Mesenchymal stem cell (in vitro differentiated cells and primary cell): Measurements from ENCODE around the gene ENPP7.

ENCODE experiments used
- DNase-seq: peaks from one replicate; pipeline ENCODE4 v3.0.0-alpha.2; 2013
- H2AFZ ChIP-seq: one replicate; pipeline ENCODE4 v1.6.1; 2013; ENCODE audit warnings: low read depth, mild to moderate bottlenecking, control low read depth, inconsistent platforms, low read length, moderate library complexity
- H2AK5ac ChIP-seq: 2 replicates; pipeline ENCODE4 v1.6.1; 2013; ENCODE audit warnings: low read length, moderate library complexity, mild to moderate bottlenecking, inconsistent platforms; ENCODE audit not compliant: severe bottlenecking
- H2BK120ac ChIP-seq: one replicate; pipeline ENCODE4 v1.6.1; 2013; ENCODE audit warnings: low read depth, mild to moderate bottlenecking, inconsistent platforms, low read length, moderate library complexity
- H2BK12ac ChIP-seq, 2 experiments: one replicate each; pipeline ENCODE4 v1.6.1; 2013; ENCODE audit warnings: inconsistent platforms in 2 of 2, low read length in 2 of 2, mild to moderate bottlenecking in 2 of 2, moderate library complexity in 2 of 2, control low read depth in 1 of 2
- H2BK15ac ChIP-seq: one replicate; pipeline ENCODE4 v1.6.1; 2013; ENCODE audit warnings: mild to moderate bottlenecking, low read depth, inconsistent platforms; ENCODE audit not compliant: poor library complexity, severe bottlenecking
- H2BK5ac ChIP-seq: 2 replicates; pipeline ENCODE4 v1.6.1; 2013; ENCODE audit warnings: low read depth, mild to moderate bottlenecking, low read length, control low read depth, inconsistent platforms; ENCODE audit not compliant: poor library complexity, severe bottlenecking
- H3K14ac ChIP-seq, 2 experiments: one replicate each; pipeline ENCODE4 v1.6.1; 2013; ENCODE audit warnings: inconsistent platforms in 2 of 2, low read length in 2 of 2, control low read depth in 1 of 2, mild to moderate bottlenecking in 1 of 2, moderate library complexity in 1 of 2
- H3K18ac ChIP-seq, 2 experiments: one replicate each; pipeline ENCODE4 v1.6.1; 2013; ENCODE audit warnings: inconsistent platforms in 2 of 2, low read length in 2 of 2, control low read depth in 1 of 2, low read depth in 1 of 2, mild to moderate bottlenecking in 1 of 2
- H3K23ac ChIP-seq, 2 experiments: one replicate each; pipeline ENCODE4 v1.6.1; 2013; ENCODE audit warnings: inconsistent platforms in 2 of 2, low read length in 2 of 2, mild to moderate bottlenecking in 2 of 2, moderate library complexity in 2 of 2, control low read depth in 1 of 2
- H3K27ac ChIP-seq: 2 replicates; pipeline ENCODE4 v1.5.1; 2013; ENCODE audit warnings: mild to moderate bottlenecking, moderate library complexity, low read length, control low read depth, inconsistent platforms; ENCODE audit not compliant: poor library complexity, severe bottlenecking
- H3K27me3 ChIP-seq, 2 experiments: 2 replicates each; pipeline versions ENCODE4 v1.6.1 to v1.7.0; 2013; ENCODE audit warnings: low read length in 2 of 2, mild to moderate bottlenecking in 2 of 2, moderate library complexity in 2 of 2, control low read depth in 1 of 2, inconsistent platforms in 1 of 2; ENCODE audit not compliant: control insufficient read depth in 1 of 2, insufficient read depth in 1 of 2
- H3K36me3 ChIP-seq, 2 experiments: 2 replicates each; pipeline versions ENCODE4 v1.6.1 to v1.7.0; 2013; ENCODE audit warnings: low read length in 2 of 2, control low read depth in 1 of 2, inconsistent platforms in 1 of 2, low read depth in 1 of 2, mild to moderate bottlenecking in 1 of 2; ENCODE audit not compliant: insufficient read depth in 2 of 2, control insufficient read depth in 1 of 2
- H3K4ac ChIP-seq, 2 experiments: one replicate each; pipeline ENCODE4 v1.6.1; 2013; ENCODE audit warnings: inconsistent platforms in 2 of 2, low read length in 2 of 2, mild to moderate bottlenecking in 2 of 2, moderate library complexity in 2 of 2, control low read depth in 1 of 2, low read depth in 1 of 2
- H3K4me1 ChIP-seq: 2 replicates; pipeline ENCODE4 v1.6.1; 2013; ENCODE audit warnings: low read depth, low read length, control low read depth; ENCODE audit not compliant: control insufficient read depth, insufficient read depth
- H3K4me2 ChIP-seq: 2 replicates; pipeline ENCODE4 v1.6.1; 2013; ENCODE audit warnings: low read length, mild to moderate bottlenecking, inconsistent platforms; ENCODE audit not compliant: poor library complexity, severe bottlenecking
- H3K4me3 ChIP-seq, 2 experiments: 2 replicates each; pipeline versions ENCODE4 v1.5.1 to v1.7.0; 2013; ENCODE audit warnings: low read length in 2 of 2, mild to moderate bottlenecking in 2 of 2, control low read depth in 1 of 2, low read depth in 1 of 2; ENCODE audit not compliant: insufficient read depth in 1 of 2
- H3K79me1 ChIP-seq: replicated peaks from 2 replicates; pipeline ENCODE4 v1.6.1; 2013; ENCODE audit warnings: mild to moderate bottlenecking, control low read depth, low read length, inconsistent platforms; ENCODE audit not compliant: poor library complexity, severe bottlenecking
- H3K9ac ChIP-seq: 2 replicates; pipeline ENCODE4 v1.7.0; 2013; ENCODE audit warnings: mild to moderate bottlenecking, low read length, moderate library complexity
- H3K9me3 ChIP-seq: 2 replicates; pipeline ENCODE4 v1.7.0; 2013; ENCODE audit warnings: mild to moderate bottlenecking, low read length; ENCODE audit not compliant: control insufficient read depth
- H4K8ac ChIP-seq: one replicate; pipeline ENCODE4 v1.6.1; 2013; ENCODE audit warnings: inconsistent platforms, mild to moderate bottlenecking, low read length, moderate library complexity
- H4K91ac ChIP-seq: one replicate; pipeline ENCODE4 v1.6.1; 2013; ENCODE audit warnings: mild to moderate bottlenecking, low read length, inconsistent platforms
- WGBS: methylation state at CpG from one replicate; pipeline ENCODE4 v1.1.7; 2013; ENCODE audit warnings: mixed read lengths; 5-methylcytosine and 5-hydroxymethylcytosine counted together

The ENPP7 gene

GRCh38 chr17:79739148-79740062 lies 8.7 kb downstream of the ENPP7 start:
- Histone ChIP-seq H3K23ac (no peak overlapping the region), H3K79me1 (no peaks in the 10 kb centered on the region), H2AK5ac (no peak overlapping the region), H3K14ac (no peak overlapping the region), H2BK15ac (no peak overlapping the region), H3K4me3 (no peak overlapping the region), H3K36me3 (no peaks in the 10 kb centered on the region), H3K9ac (no peak overlapping the region), H2BK5ac (no peak overlapping the region), H2BK12ac (no peak overlapping the region), H2AFZ (no peak overlapping the region), H3K9me3 (no peaks in the 10 kb centered on the region), H3K4me2 (peak overlapping the region; percentile 19), H3K27me3 (peaks cover 39 to 75% of the 10 kb centered on the region in 2 experiments), H4K8ac (no peak overlapping the region), H3K18ac (no peak overlapping the region), H3K27ac (no peak overlapping the region), H3K4ac (no peak overlapping the region), H3K4me1 (peaks cover 31% of the 10 kb centered on the region), H4K91ac (no peak overlapping the region), H2BK120ac (no peak overlapping the region)
- WGBS: 86% methylated on average over 28 of the region's 28 CpGs
- no peak for DNase-seq

- Histone ChIP-seq H3K9me3 (no peaks in the 10 kb centered on the region), H3K4me3 (no peak overlapping the region)
Observed at GRCh38 chr17:79740413-79740812, 9.7 kb downstream of the ENPP7 start.

GRCh38 chr17:79741401-79741750 lies 10.6 kb downstream of the ENPP7 start:
- H3K4me3 ChIP-seq: no peak overlapping the region
- H4K91ac ChIP-seq: no peak overlapping the region
- H2AK5ac ChIP-seq: no peak overlapping the region
- H2BK12ac ChIP-seq: no peak overlapping the region
- H3K79me1 ChIP-seq: no peaks in the 10 kb centered on the region
- no peak overlapping the region for H3K4ac ChIP-seq
- H3K27ac ChIP-seq: no peak overlapping the region
- no peak overlapping the region for H3K14ac ChIP-seq
- no peak overlapping the region for H2AFZ ChIP-seq
- no peak for DNase-seq
- peaks cover 31% of the 10 kb centered on the region for H3K4me1 ChIP-seq
- H3K4me2 ChIP-seq: peak overlapping the region; percentile 5
- H2BK120ac ChIP-seq: no peak overlapping the region
- peaks cover 55 to 89% of the 10 kb centered on the region in 2 experiments for H3K27me3 ChIP-seq
- no peak overlapping the region for H2BK15ac ChIP-seq
- no peak overlapping the region for H3K18ac ChIP-seq
- WGBS: 23% methylated on average over 10 of the region's 10 CpGs
- H3K9me3 ChIP-seq: no peaks in the 10 kb centered on the region
- no peak overlapping the region for H3K9ac ChIP-seq
- no peak overlapping the region for H2BK5ac ChIP-seq
- no peaks in the 10 kb centered on the region for H3K36me3 ChIP-seq
- peak overlapping the region in 1 of 2 experiments; percentile 74 for H3K23ac ChIP-seq
- no peak overlapping the region for H4K8ac ChIP-seq

More at GRCh38 chr17:79740413-79740812, 9.7 kb downstream of the ENPP7 start:
- Histone ChIP-seq H3K4me2 (no peak overlapping the region), H3K27me3 (peaks cover 47 to 84% of the 10 kb centered on the region in 2 experiments), H2BK5ac (no peak overlapping the region), H3K4me1 (peaks cover 31% of the 10 kb centered on the region), H3K23ac (no peak overlapping the region), H2AFZ (no peak overlapping the region), H3K27ac (no peak overlapping the region), H3K9ac (no peak overlapping the region), H3K36me3 (no peaks in the 10 kb centered on the region), H3K18ac (no peak overlapping the region), H3K14ac (no peak overlapping the region), H4K91ac (no peak overlapping the region), H2BK12ac (no peak overlapping the region), H3K79me1 (no peaks in the 10 kb centered on the region), H2BK120ac (no peak overlapping the region), H2BK15ac (no peak overlapping the region), H3K4ac (no peak overlapping the region), H4K8ac (no peak overlapping the region), H2AK5ac (no peak overlapping the region)
- 76% methylated on average over 8 of the region's 8 CpGs for WGBS
- DNase-seq: peak; percentile 17

GRCh38 chr17:79741751-79742588 lies 11.2 kb downstream of the ENPP7 start:
- Histone ChIP-seq H3K27ac (no peak overlapping the region), H3K18ac (no peak overlapping the region), H2AFZ (no peak overlapping the region), H2BK15ac (no peak overlapping the region), H2BK120ac (no peak overlapping the region), H3K23ac (peak overlapping the region in 1 of 2 experiments; percentile 19), H4K91ac (no peak overlapping the region), H3K14ac (no peak overlapping the region), H3K4me3 (no peak overlapping the region), H3K9ac (no peak overlapping the region), H3K4ac (no peak overlapping the region), H3K27me3 (peaks cover 61 to 89% of the 10 kb centered on the region in 2 experiments), H3K79me1 (no peaks in the 10 kb centered on the region), H4K8ac (peak overlapping the region; percentile 55), H3K4me2 (peak overlapping the region; percentile 5), H2AK5ac (no peak overlapping the region), H3K4me1 (peaks cover 33% of the 10 kb centered on the region), H3K36me3 (no peaks in the 10 kb centered on the region), H2BK12ac (no peak overlapping the region), H2BK5ac (no peak overlapping the region), H3K9me3 (no peaks in the 10 kb centered on the region)
- 17% methylated on average over 48 of the region's 53 CpGs for WGBS
- DNase-seq: peak; percentile 55
